Activated CD4-positive, alpha-beta T cell treated with anti-CD3 and anti-CD28 coated beads for 4 hours (primary cell): ENCODE data around the gene PTPN4.

Experiments
- DNase-seq, 2 donors: peaks; one replicate each; pipeline ENCODE4 v3.0.0-alpha.2; 2020

The PTPN4 gene

GRCh38 chr2:120028795-120029194, 269.1 kb downstream of the PTPN4 start:
- no peak for DNase-seq

- no peak for DNase-seq
Observed at GRCh38 chr2:120029672-120030640, 270.2 kb downstream of the PTPN4 start.

- no peak for DNase-seq
Observed at GRCh38 chr2:120032297-120032696, 272.6 kb downstream of the PTPN4 start.
